HG03439 (cell line): ENCODE measurements around the gene DPH1.

Experiments
- ATAC-seq: cut with Tn5 transposase; IDR thresholded peaks from one replicate; pipeline ENCODE4 v1.9.1; 2021; ENCODE audit warnings: mild to moderate bottlenecking, moderate library complexity; ENCODE audit not compliant: unreplicated experiment

DPH1 gene

GRCh38 chr17:2025622-2026309 lies 4.2 kb upstream of the DPH1 start:
- ATAC-seq: no peak

GRCh38 chr17:2027528-2028233 lies 2.3 kb upstream of the DPH1 start:
- no peak for ATAC-seq

- ATAC-seq: no peak
These were observed 1.7 kb upstream of the DPH1 start for GRCh38 chr17:2028234-2028614.

GRCh38 chr17:2028737-2029136 lies 1.2 kb upstream of the DPH1 start:
- no peak for ATAC-seq

- no peak for ATAC-seq
These were observed 818 bp downstream of the DPH1 start for GRCh38 chr17:2030779-2031163.

- no peak for ATAC-seq
These were observed 3.2 kb downstream of the DPH1 start for GRCh38 chr17:2033153-2033552.

- no peak for ATAC-seq
These were observed 4.2 kb downstream of the DPH1 start for GRCh38 chr17:2034157-2034556.

GRCh38 chr17:2034806-2035540 lies 5.0 kb downstream of the DPH1 start:
- no peak for ATAC-seq

GRCh38 chr17:2035541-2036488 lies 5.9 kb downstream of the DPH1 start:
- ATAC-seq: no peak

GRCh38 chr17:2037155-2037554 lies 7.2 kb downstream of the DPH1 start:
- ATAC-seq: no peak

GRCh38 chr17:2040219-2040827 lies 10.4 kb downstream of the DPH1 start:
- no peak for ATAC-seq

- ATAC-seq: no peak
These were observed 11.1 kb downstream of the DPH1 start for GRCh38 chr17:2040942-2041560.

GRCh38 chr17:2041561-2042389 lies 11.8 kb downstream of the DPH1 start, which contains the start of gene OVCA2:
TSS of gene OVCA2 (plus strand) at chr17:2042022. CDS start at chr17:2042048, 26 bp downstream.
- peak; percentile 92 for ATAC-seq

GRCh38 chr17:2042390-2042847 lies 12.5 kb downstream of the DPH1 start:
- ATAC-seq: no peak

- no peak for ATAC-seq
These were observed 13.0 kb downstream of the DPH1 start for GRCh38 chr17:2042933-2043332.

GRCh38 chr17:2043785-2044184 lies 13.8 kb downstream of the DPH1 start:
- no peak for ATAC-seq

GRCh38 chr17:2044263-2044894 lies 14.4 kb downstream of the DPH1 start:
- ATAC-seq: no peak

GRCh38 chr17:2047590-2047989 lies 17.6 kb downstream of the DPH1 start:
- no peak for ATAC-seq
